WERI-Rb-1 (cell line): ENCODE results near the gene STK10.

ENCODE experiments used
- DNase-seq: peaks from one replicate; pipeline ENCODE4 v3.0.0-alpha.2; 2020
- H3K27ac ChIP-seq: fragments of 250-450 bp; sonication (Bioruptor Pico); 2 replicates; pipeline ENCODE4 v1.5.1; 2020; ENCODE audit warnings: mild to moderate bottlenecking, moderate library complexity
- H3K27me3 ChIP-seq: fragments of 250-450 bp; sonication (Bioruptor Pico); 2 replicates; pipeline ENCODE4 v1.5.1; 2021; ENCODE audit warnings: mild to moderate bottlenecking, low read depth, moderate library complexity; ENCODE audit not compliant: insufficient read depth, severe bottlenecking
- H3K36me3 ChIP-seq: fragments of 250-450 bp; sonication (Bioruptor Pico); 2 replicates; pipeline ENCODE4 v1.5.1; 2020; ENCODE audit warnings: mild to moderate bottlenecking, moderate library complexity
- H3K4me3 ChIP-seq: 2 replicates; pipeline ENCODE4 v1.5.1; 2011; ENCODE audit warnings: low read depth, mild to moderate bottlenecking, control low read depth, low read length
- H3K9me3 ChIP-seq: fragments of 250-450 bp; sonication (Bioruptor Pico); 2 replicates; pipeline ENCODE4 v1.5.1; 2021; ENCODE audit warnings: mild to moderate bottlenecking, moderate library complexity; ENCODE audit not compliant: severe bottlenecking
- TF ChIP-seq, protein P1 (sequence below): IDR thresholded peaks from 2 replicates; pipeline ENCODE4 v1.5.1; 2011; ENCODE audit warnings: low read depth, mild to moderate bottlenecking, control low read depth, inconsistent platforms, low read length

Gene STK10

DNA sequence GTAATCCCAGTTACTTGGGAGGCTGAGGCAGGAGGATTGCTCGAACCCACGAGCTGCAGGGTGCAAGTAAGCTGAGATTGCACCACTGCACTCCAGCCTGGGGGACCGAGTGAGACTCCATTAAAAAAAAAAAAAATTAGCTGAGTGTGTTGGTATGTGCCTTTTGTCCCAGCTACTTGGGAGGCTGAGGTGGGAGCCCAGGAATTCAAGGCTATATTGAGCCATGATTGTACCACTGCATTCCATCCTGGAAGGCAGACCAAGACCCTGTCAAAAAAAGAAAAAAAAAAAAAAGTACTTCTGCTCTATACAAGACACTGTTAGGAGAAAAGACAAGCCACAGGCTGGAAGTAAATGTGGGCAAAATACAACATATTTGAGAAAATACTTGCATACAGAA is 113.1 kb downstream of the STK10 start:
- TF ChIP-seq, protein P1, sequence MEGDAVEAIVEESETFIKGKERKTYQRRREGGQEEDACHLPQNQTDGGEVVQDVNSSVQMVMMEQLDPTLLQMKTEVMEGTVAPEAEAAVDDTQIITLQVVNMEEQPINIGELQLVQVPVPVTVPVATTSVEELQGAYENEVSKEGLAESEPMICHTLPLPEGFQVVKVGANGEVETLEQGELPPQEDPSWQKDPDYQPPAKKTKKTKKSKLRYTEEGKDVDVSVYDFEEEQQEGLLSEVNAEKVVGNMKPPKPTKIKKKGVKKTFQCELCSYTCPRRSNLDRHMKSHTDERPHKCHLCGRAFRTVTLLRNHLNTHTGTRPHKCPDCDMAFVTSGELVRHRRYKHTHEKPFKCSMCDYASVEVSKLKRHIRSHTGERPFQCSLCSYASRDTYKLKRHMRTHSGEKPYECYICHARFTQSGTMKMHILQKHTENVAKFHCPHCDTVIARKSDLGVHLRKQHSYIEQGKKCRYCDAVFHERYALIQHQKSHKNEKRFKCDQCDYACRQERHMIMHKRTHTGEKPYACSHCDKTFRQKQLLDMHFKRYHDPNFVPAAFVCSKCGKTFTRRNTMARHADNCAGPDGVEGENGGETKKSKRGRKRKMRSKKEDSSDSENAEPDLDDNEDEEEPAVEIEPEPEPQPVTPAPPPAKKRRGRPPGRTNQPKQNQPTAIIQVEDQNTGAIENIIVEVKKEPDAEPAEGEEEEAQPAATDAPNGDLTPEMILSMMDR = no peak
- no peaks in the 10 kb centered on the region for H3K36me3 ChIP-seq
- H3K27me3 ChIP-seq = no peaks in the 10 kb centered on the region
- H3K27ac ChIP-seq = no peak overlapping the region
- DNase-seq = no peak
- no peaks in the 10 kb centered on the region for H3K9me3 ChIP-seq
- H3K4me3 ChIP-seq = no peak overlapping the region

DNA sequence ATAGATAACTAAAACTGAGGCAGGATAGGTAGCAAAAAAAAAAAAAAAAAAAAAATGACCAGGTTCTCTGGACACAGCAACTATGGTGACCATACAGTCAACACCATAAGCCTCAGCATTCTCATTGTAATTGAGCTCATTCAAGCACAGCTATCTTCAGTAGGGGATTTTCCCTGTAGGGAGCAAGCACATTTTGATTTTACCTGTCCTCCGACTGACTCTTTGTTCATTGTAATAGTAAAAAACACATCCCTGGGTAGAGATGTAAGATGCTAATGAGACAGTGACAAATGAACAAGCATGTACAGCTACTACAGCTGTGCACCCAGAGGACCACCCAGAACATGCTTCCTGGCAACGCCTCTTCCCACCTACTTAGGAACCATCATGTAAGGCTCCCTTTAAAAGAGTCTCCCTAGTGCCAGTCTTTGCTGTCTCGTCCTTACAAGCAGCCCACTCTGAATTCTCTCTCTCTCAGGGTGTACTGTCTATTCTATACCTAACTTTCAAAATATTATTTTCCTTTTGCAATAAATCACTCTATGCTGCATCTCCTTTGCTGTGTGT is 116.6 kb downstream of the STK10 start:
- TF ChIP-seq, protein P1 = no peak
- no peaks in the 10 kb centered on the region for H3K9me3 ChIP-seq
- no peak for DNase-seq
- H3K36me3 ChIP-seq = no peaks in the 10 kb centered on the region
- no peak overlapping the region for H3K27ac ChIP-seq
- H3K27me3 ChIP-seq = no peaks in the 10 kb centered on the region
- no peak overlapping the region for H3K4me3 ChIP-seq

DNA sequence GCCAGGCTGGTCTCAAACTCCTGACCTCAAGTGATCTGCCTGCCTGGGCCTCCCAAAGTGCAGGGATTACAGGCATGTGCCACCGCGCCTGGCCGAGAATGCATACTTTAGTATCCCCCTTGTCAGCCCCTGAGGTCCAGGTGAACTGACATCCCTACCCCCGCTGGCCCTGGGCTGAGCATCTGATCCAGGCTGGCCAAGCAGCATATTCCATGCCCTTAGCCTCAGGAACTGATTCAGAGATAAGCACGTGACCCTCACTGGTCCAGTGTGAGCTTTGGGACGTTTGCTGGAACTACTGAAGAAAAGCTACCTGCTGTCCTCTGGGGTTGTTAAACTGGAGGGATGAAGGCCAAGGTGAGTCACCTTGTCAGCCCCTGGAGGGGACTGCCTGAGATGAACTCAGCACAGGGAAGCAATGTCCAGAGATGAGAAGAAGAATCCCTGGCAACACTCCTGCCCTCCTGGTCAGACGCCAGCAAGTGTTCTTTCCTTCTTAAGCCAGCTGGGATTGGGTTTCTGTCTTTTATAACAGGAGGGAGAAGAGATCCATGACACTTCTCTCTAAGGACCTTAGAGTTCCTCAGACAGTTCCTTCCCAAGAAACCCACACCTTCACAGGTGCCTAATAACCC is 122.5 kb downstream of the STK10 start:
- TF ChIP-seq, protein P1 = no peak
- no peak overlapping the region for H3K4me3 ChIP-seq
- H3K36me3 ChIP-seq = no peaks in the 10 kb centered on the region
- no peak for DNase-seq
- no peaks in the 10 kb centered on the region for H3K27me3 ChIP-seq
- H3K27ac ChIP-seq = no peak overlapping the region
- H3K9me3 ChIP-seq = no peaks in the 10 kb centered on the region

DNA sequence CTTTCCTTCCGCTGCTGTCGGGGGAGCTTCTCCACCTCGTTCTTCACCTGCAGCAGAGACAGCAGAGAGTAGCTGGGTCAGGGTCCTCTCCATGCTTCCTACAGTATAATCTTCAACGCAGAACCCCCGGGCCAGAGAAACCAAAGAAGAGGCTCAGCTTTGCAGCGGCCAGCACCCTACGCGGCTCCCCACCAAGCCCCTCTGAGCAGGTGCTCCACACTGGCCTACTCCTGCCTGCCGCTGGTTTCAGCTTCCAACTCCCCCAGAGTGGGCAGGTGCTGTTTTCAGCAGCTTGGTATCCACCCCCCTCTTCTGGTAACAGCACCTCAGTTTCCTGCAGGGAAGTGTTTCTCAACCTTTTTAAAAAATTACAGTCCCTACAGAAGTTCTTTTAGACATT is 123.3 kb downstream of the STK10 start:
- H3K9me3 ChIP-seq = no peaks in the 10 kb centered on the region
- H3K27me3 ChIP-seq = no peaks in the 10 kb centered on the region
- no peak for DNase-seq
- H3K36me3 ChIP-seq = no peaks in the 10 kb centered on the region
- H3K27ac ChIP-seq = no peak overlapping the region
- TF ChIP-seq, protein P1 = no peak
- H3K4me3 ChIP-seq = no peak overlapping the region

DNA sequence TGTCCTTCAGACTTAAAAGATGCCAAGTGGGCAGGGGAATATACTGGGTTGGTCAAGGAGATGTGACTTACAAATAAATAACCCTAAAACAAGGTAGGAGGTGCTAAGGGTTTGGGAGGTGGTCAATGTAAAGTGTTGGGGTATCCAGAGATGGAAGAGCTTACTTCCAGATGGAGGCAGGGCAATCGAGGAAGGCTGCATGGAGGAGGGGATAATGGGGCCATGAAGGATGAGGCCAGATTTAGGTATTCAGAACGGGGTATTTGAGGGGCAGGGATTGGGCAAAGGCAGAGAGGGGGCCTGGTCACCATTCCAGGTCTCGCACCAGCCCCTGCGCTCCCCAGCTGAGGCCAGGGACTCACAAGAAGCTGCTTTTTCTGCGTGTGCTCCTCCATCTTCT is 123.7 kb downstream of the STK10 start:
- Histone ChIP-seq H3K27ac (no peak overlapping the region), H3K27me3 (no peaks in the 10 kb centered on the region), H3K9me3 (no peaks in the 10 kb centered on the region), H3K36me3 (no peaks in the 10 kb centered on the region), H3K4me3 (no peak overlapping the region)
- DNase-seq = no peak
- TF ChIP-seq, protein P1 = no peak
